Lower leg skin (tissue), 3 donors: ENCODE data around the gene FMO1.

Source experiments
- POLR2A ChIP-seq, 2 donors: fragments of 450-650 bp; IDR thresholded peaks; one replicate each; pipeline ENCODE4 v1.6.1; 2016 to 2017; ENCODE audit warnings: antibody characterized with exemption in 2 of 2, mild to moderate bottlenecking in 1 of 2, moderate library complexity in 1 of 2
- TF ChIP-seq, protein P1 (sequence below), 3 donors: fragments of 450-650 bp; IDR thresholded peaks; one replicate each; pipeline ENCODE4 v1.5.1; 2016; ENCODE audit warnings: antibody characterized with exemption in 3 of 3, mild to moderate bottlenecking in 3 of 3, moderate library complexity in 2 of 3

DNA sequence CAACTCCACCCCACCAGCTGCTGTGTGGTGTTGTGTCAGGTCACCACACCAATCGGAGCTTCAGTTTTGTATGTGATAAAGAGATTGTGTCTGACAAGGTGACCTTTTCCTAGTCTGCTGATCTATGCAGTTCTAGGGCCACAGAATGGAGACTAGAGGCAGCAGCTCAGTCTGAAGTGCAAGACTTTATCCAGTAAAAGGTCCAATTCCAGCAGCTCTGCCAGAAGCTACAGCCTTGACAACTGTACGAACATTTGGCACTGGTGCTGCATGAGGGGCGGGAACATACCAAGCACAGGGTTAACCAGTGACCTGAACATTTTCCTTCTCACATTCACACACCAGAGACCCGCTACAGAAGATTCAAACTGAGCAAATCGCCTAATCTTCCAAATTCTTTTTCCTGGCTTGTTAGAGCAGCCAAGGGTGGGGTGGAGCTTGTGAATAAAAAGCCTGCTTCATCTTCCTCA, 9.3 kb downstream of the FMO1 start:
- TF ChIP-seq, protein P1, sequence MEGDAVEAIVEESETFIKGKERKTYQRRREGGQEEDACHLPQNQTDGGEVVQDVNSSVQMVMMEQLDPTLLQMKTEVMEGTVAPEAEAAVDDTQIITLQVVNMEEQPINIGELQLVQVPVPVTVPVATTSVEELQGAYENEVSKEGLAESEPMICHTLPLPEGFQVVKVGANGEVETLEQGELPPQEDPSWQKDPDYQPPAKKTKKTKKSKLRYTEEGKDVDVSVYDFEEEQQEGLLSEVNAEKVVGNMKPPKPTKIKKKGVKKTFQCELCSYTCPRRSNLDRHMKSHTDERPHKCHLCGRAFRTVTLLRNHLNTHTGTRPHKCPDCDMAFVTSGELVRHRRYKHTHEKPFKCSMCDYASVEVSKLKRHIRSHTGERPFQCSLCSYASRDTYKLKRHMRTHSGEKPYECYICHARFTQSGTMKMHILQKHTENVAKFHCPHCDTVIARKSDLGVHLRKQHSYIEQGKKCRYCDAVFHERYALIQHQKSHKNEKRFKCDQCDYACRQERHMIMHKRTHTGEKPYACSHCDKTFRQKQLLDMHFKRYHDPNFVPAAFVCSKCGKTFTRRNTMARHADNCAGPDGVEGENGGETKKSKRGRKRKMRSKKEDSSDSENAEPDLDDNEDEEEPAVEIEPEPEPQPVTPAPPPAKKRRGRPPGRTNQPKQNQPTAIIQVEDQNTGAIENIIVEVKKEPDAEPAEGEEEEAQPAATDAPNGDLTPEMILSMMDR (IDR thresholded peaks at IDR 0.05) = no peak
- TF ChIP-seq POLR2A (IDR thresholded peaks at IDR 0.05) = no peak
